Gastrocnemius medialis (tissue), 4 donors: ENCODE measurements around the gene DDX60.

Experiments used
- POLR2A ChIP-seq, 2 donors: fragments of 450-650 bp; IDR thresholded peaks; one replicate each; pipeline ENCODE4 v1.6.1; 2017; ENCODE audit warnings: antibody characterized with exemption in 2 of 2, mild to moderate bottlenecking in 2 of 2, moderate library complexity in 2 of 2
- TF ChIP-seq, protein P1 (sequence below), 5 experiments: fragments of 450-650 bp in 3 of 5; fragments of 200-600 bp in 2 of 5; sonication (generic) in 2 of 5; IDR thresholded peaks in 4 of 5; conservative IDR thresholded peaks in 1 of 5; 1 replicate in 4 of 5; 2 replicates in 1 of 5; pipeline ENCODE4 v1.5.1; 2016 to 2019; ENCODE audit warnings: antibody characterized with exemption in 5 of 5, mild to moderate bottlenecking in 3 of 5, moderate library complexity in 3 of 5

DNA sequence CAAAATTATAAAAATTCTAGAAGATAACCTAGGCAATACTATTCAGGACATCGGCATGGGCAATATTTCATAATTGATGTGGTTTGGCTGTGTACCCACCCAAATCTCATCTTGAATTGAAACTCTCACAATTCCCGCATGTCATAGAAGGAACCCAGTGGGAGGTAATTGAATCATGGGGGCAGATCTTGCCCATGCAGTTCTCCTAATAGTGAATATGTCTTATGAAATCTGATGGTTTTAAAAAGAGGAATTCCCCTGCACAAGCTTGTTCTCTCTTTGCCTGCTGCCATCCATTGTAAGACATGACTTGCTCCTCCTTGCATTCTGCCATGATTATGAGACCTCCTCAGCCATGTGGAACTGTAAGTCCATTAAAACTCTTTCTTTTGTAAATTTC lies 77.7 kb downstream of the DDX60 start:
- TF ChIP-seq POLR2A (IDR thresholded peaks at IDR 0.05): no peak
- TF ChIP-seq, protein P1, sequence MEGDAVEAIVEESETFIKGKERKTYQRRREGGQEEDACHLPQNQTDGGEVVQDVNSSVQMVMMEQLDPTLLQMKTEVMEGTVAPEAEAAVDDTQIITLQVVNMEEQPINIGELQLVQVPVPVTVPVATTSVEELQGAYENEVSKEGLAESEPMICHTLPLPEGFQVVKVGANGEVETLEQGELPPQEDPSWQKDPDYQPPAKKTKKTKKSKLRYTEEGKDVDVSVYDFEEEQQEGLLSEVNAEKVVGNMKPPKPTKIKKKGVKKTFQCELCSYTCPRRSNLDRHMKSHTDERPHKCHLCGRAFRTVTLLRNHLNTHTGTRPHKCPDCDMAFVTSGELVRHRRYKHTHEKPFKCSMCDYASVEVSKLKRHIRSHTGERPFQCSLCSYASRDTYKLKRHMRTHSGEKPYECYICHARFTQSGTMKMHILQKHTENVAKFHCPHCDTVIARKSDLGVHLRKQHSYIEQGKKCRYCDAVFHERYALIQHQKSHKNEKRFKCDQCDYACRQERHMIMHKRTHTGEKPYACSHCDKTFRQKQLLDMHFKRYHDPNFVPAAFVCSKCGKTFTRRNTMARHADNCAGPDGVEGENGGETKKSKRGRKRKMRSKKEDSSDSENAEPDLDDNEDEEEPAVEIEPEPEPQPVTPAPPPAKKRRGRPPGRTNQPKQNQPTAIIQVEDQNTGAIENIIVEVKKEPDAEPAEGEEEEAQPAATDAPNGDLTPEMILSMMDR (IDR thresholded peaks at IDR 0.05 in 4 of 5, conservative IDR thresholded peaks at IDR 0.05 in 1 of 5): no peak
